Heart left ventricle (tissue), 13 donors: ENCODE results near the gene BRD9.

Experiments
- CTCF ChIP-seq, 12 donors: fragments of 200-600 bp; sonication (generic) in 4 of 12; IDR thresholded peaks; one replicate each; pipeline versions ENCODE4 v1.5.0 to v1.8.0; 2018 to 2022; ENCODE audit warnings: antibody characterized with exemption in 12 of 12, mild to moderate bottlenecking in 5 of 12
- POLR2A ChIP-seq, 2 donors: fragments of 450-650 bp; IDR thresholded peaks; one replicate each; pipeline ENCODE4 v1.6.1; 2017; ENCODE audit warnings: antibody characterized with exemption in 2 of 2, mild to moderate bottlenecking in 2 of 2, moderate library complexity in 2 of 2
- donor health status: ischemic (EF 13 %, LVEDD 7.1; RV severe dilation, severe dysfunction).
- donor health status: DM: no; HTN: yes; CAD: no.
- donor health status: DM: no; HTN: no; CAD: no.
- donor health status: ischemic (EF 25% LVEDD 6.9; RV normal size, moderate dysfunction).
- donor health status: ischemic (EF 25% LVEDD 5.7; RV mildly dilated, moderate dysfunction).
- donor health status: ischemic (EF 35%, LVEDD 5.7; RV mildly dilated, moderate dysfunction).
- donor health status: nonischemic (EF 11% LVEDD 7.7; RV severe dilation, severe dysfunction).
- donor health status: DM: yes; HTN: yes; CAD: no.
- donor health status: PGD.
- donor health status: ischemic (EF 29% LVEDD 5.4; RV normal size, mild dysfunction).
- donor health status: nonischemic (EF 23%, LVEDD 6.1; RV moderate dilation, normal function).

GRCh38 chr5:859391-859790 is 33.2 kb downstream of the BRD9 start:
- TF ChIP-seq CTCF (IDR thresholded peaks at IDR 0.05) (no peak), POLR2A (IDR thresholded peaks at IDR 0.05) (no peak)
